Astrocyte (in vitro differentiated cells and primary cell): Measurements from ENCODE around the gene AHCY. TPM values are rescaled to one million over a fixed set of nuclear protein-coding genes. Genes with fewer than 3 reads are reported as not detected.

Experiments
- DNase-seq: peaks from one replicate; pipeline ENCODE4 v3.0.0-alpha.2; 2010; ENCODE audit warnings: low read depth
- FAIRE-seq: peaks from 2 replicates; lab custom pipeline; 2011; peaks lifted over from hg19 to GRCh38; lab: Jason Lieb, UNC
- H2AFZ ChIP-seq: 2 replicates; pipeline ENCODE4 v1.6.0; 2012; ENCODE audit warnings: low read depth, low read length, inconsistent platforms
- H3K27ac ChIP-seq: 2 replicates; pipeline ENCODE4 v1.5.1; 2011; ENCODE audit warnings: low read depth, low read length, inconsistent platforms
- H3K27me3 ChIP-seq: 2 replicates; pipeline ENCODE4 v1.6.0; 2011; ENCODE audit warnings: low read length, inconsistent platforms; ENCODE audit not compliant: insufficient read depth
- H3K36me3 ChIP-seq: 2 replicates; pipeline ENCODE4 v1.5.1; 2011; ENCODE audit warnings: low read length, inconsistent platforms; ENCODE audit not compliant: insufficient read depth
- H3K4me1 ChIP-seq: 2 replicates; pipeline ENCODE4 v1.5.1; 2011; ENCODE audit warnings: low read length, inconsistent platforms; ENCODE audit not compliant: insufficient read depth
- H3K4me2 ChIP-seq: 2 replicates; pipeline ENCODE4 v1.6.0; 2012; ENCODE audit warnings: low read length, inconsistent platforms
- H3K4me3 ChIP-seq: 2 replicates; pipeline ENCODE4 v1.5.1; 2011; ENCODE audit warnings: low read depth, mild to moderate bottlenecking, low read length, inconsistent platforms; ENCODE audit not compliant: insufficient read depth
- H3K79me2 ChIP-seq: 2 replicates; pipeline ENCODE4 v1.6.0; 2012; ENCODE audit warnings: mild to moderate bottlenecking, low read length, inconsistent platforms; ENCODE audit not compliant: insufficient read depth
- H3K9ac ChIP-seq: 2 replicates; pipeline ENCODE4 v1.6.0; 2012; ENCODE audit warnings: mild to moderate bottlenecking, low read length, inconsistent platforms
- H3K9me3 ChIP-seq: 2 replicates; pipeline ENCODE4 v1.5.1; 2012; ENCODE audit warnings: low read depth, mild to moderate bottlenecking, low read length, inconsistent platforms; ENCODE audit not compliant: insufficient read depth
- H4K20me1 ChIP-seq: 2 replicates; pipeline ENCODE4 v1.6.0; 2012; ENCODE audit warnings: low read length, inconsistent platforms; ENCODE audit not compliant: insufficient read depth
- H3K27ac Mint-ChIP-seq: one replicate; pipeline ENCODE4 v1.8.0; 2021; ENCODE audit warnings: mild to moderate bottlenecking, mixed read lengths; ENCODE audit not compliant: unreplicated experiment
- H3K27me3 Mint-ChIP-seq: one replicate; pipeline ENCODE4 v1.8.0; 2021; ENCODE audit warnings: low read depth, mixed read lengths; ENCODE audit not compliant: unreplicated experiment
- H3K36me3 Mint-ChIP-seq: one replicate; pipeline ENCODE4 v1.8.0; 2021; ENCODE audit warnings: low read depth, mixed read lengths; ENCODE audit not compliant: unreplicated experiment
- H3K4me1 Mint-ChIP-seq: one replicate; pipeline ENCODE4 v1.8.0; 2021; ENCODE audit warnings: low read depth, mixed read lengths; ENCODE audit not compliant: unreplicated experiment
- H3K4me3 Mint-ChIP-seq: one replicate; pipeline ENCODE4 v1.8.0; 2021; ENCODE audit warnings: mild to moderate bottlenecking, moderate library complexity, mixed read lengths; ENCODE audit not compliant: unreplicated experiment
- H3K9me3 Mint-ChIP-seq: one replicate; pipeline ENCODE4 v1.8.0; 2021; ENCODE audit warnings: mild to moderate bottlenecking, mixed read lengths; ENCODE audit not compliant: unreplicated experiment
- CTCF ChIP-seq: IDR thresholded peaks from 2 replicates; pipeline ENCODE4 v1.5.1; 2011; ENCODE audit warnings: low read depth, mild to moderate bottlenecking, inconsistent platforms, low read length, moderate library complexity; ENCODE audit not compliant: insufficient read depth
- EZH2 ChIP-seq: IDR thresholded peaks from 2 replicates; pipeline ENCODE4 v1.6.1; 2012; ENCODE audit warnings: mild to moderate bottlenecking, low read length, inconsistent platforms; ENCODE audit not compliant: insufficient read depth
- total RNA-seq: library from RNA; stranded (reverse); gene quantifications from 2 replicates; pipeline ENCODE4 v1.2.1, GENCODE V29; 2021

Gene AHCY
- total RNA-seq, 1 donor from 2014 or later = 203 TPM

- Mint-ChIP-seq H3K4me1 (peaks cover 9% of the 10 kb centered on the region), H3K36me3 (no peaks in the 10 kb centered on the region), H3K27me3 (no peaks in the 10 kb centered on the region), H3K27ac (peak overlapping the region; percentile 93), H3K4me3 (peak overlapping the region; percentile 66), H3K9me3 (no peaks in the 10 kb centered on the region)
- DNase-seq = peak; percentile 49
- Histone ChIP-seq H3K4me1 (peaks cover 5% of the 10 kb centered on the region), H2AFZ (peak overlapping the region; percentile 15), H4K20me1 (no peaks in the 10 kb centered on the region), H3K27ac (no peak overlapping the region), H3K27me3 (no peaks in the 10 kb centered on the region), H3K4me2 (peak overlapping the region; percentile 34), H3K36me3 (no peaks in the 10 kb centered on the region), H3K9me3 (no peaks in the 10 kb centered on the region), H3K79me2 (no peaks in the 10 kb centered on the region), H3K4me3 (no peak overlapping the region), H3K9ac (peak overlapping the region; percentile 2)
- no peak for FAIRE-seq
- no peak for TF ChIP-seq EZH2
- no peak for TF ChIP-seq CTCF
These were observed 40.5 kb downstream of the AHCY start for GRCh38 chr20:34262488-34263288.

GRCh38 chr20:34260208-34260942 lies 42.8 kb downstream of the AHCY start:
- no peak overlapping the region for H3K27ac ChIP-seq
- no peaks in the 10 kb centered on the region for H3K79me2 ChIP-seq
- no peaks in the 10 kb centered on the region for H3K27me3 ChIP-seq
- H4K20me1 ChIP-seq = no peaks in the 10 kb centered on the region
- H3K9me3 ChIP-seq = no peaks in the 10 kb centered on the region
- no peak for TF ChIP-seq CTCF
- FAIRE-seq (no peak), DNase-seq (no peak)
- Mint-ChIP-seq H3K27ac (no peak overlapping the region), H3K27me3 (no peaks in the 10 kb centered on the region), H3K9me3 (no peaks in the 10 kb centered on the region), H3K4me1 (peaks cover 9% of the 10 kb centered on the region), H3K4me3 (no peak overlapping the region), H3K36me3 (no peaks in the 10 kb centered on the region)
- H2AFZ ChIP-seq = no peak overlapping the region
- no peaks in the 10 kb centered on the region for H3K36me3 ChIP-seq
- no peak overlapping the region for H3K4me3 ChIP-seq
- no peak overlapping the region for H3K4me2 ChIP-seq
- peaks cover 5% of the 10 kb centered on the region for H3K4me1 ChIP-seq
- H3K9ac ChIP-seq = no peak overlapping the region
